Right lobe of liver (tissue), 4 donors: Measurements from ENCODE around the gene ALK.

Source experiments
- POLR2A ChIP-seq: fragments of 450-650 bp; IDR thresholded peaks from one replicate; pipeline ENCODE4 v1.6.1; 2017; ENCODE audit warnings: antibody characterized with exemption, mild to moderate bottlenecking
- TF ChIP-seq, protein P1 (sequence below), 4 donors: fragments of 200-600 bp in 3 of 4; fragments of 450-650 bp in 1 of 4; IDR thresholded peaks; one replicate each; pipeline versions ENCODE4 v1.5.1 to v1.8.0; 2016 to 2022; ENCODE audit warnings: antibody characterized with exemption in 4 of 4, mild to moderate bottlenecking in 2 of 4
- donor health status: DM: no; HTN: no; CAD: no.
- donor health status: DM: no; HTN: no; CAD: no.
- donor health status: DM: no; HTN: yes; CAD: no.

DNA sequence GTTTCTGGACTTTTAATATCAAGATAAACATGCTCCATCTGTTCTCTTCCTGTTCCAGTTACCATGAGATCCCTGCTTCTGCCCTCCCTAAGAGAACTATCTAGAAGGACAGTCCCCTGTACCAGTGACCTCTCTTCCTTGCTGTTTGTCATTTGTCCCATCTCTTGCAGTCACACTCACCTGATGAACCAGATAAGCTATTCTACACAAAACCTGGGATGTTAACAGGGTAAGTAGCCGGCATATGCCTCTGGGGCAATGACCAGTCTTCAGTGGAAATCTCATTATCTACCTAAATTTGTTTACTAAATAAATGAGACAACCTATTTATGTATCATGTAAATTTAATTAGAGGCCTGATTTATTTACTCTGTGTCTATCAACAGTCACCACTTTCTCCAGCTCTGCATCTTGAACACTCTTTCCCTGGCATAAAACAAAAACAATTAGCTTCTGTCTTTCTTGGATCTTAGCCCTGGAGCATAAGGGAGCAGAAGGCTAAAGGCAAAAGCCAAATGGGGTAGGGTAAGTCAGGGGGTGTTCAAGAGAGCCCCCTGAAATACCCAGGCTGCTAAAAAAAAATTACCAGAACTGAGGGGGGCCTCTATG is 337.7 kb downstream of the ALK start:
- TF ChIP-seq, protein P1, sequence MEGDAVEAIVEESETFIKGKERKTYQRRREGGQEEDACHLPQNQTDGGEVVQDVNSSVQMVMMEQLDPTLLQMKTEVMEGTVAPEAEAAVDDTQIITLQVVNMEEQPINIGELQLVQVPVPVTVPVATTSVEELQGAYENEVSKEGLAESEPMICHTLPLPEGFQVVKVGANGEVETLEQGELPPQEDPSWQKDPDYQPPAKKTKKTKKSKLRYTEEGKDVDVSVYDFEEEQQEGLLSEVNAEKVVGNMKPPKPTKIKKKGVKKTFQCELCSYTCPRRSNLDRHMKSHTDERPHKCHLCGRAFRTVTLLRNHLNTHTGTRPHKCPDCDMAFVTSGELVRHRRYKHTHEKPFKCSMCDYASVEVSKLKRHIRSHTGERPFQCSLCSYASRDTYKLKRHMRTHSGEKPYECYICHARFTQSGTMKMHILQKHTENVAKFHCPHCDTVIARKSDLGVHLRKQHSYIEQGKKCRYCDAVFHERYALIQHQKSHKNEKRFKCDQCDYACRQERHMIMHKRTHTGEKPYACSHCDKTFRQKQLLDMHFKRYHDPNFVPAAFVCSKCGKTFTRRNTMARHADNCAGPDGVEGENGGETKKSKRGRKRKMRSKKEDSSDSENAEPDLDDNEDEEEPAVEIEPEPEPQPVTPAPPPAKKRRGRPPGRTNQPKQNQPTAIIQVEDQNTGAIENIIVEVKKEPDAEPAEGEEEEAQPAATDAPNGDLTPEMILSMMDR (IDR thresholded peaks at IDR 0.05) = no peak
- TF ChIP-seq POLR2A = no peak
